GM19043 (cell line): ENCODE data around the gene EDA.

Experiments used
- ATAC-seq: cut with Tn5 transposase; IDR thresholded peaks from one replicate; pipeline ENCODE4 v1.9.1; 2021; ENCODE audit warnings: low read depth; ENCODE audit not compliant: unreplicated experiment

EDA gene

GRCh38 chrX:70013466-70014381, 397.8 kb downstream of the EDA start:
- ATAC-seq, result no peak

DNA sequence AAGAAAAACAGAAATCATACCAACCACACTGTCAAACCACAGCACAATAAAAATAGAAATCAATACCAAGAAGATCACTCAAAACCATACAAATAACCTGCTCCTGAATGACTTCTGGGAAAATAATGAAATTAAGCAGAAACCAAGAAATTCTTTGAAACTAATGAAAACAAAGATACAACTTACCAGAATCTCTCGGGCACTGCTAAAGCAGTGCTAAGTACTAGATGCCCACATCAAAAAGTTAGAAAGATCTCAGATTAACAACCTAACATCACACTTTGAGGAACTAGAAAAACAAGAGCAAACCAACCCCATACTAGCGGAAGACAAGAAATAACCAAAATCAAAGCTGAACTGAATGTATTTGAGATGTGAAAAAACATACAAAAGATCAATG, 400.6 kb downstream of the EDA start:
- ATAC-seq, result no peak

- ATAC-seq, result no peak
Observed at GRCh38 chrX:70022616-70023015, 406.7 kb downstream of the EDA start.

- ATAC-seq, result no peak
Observed at GRCh38 chrX:70025464-70025863, 409.6 kb downstream of the EDA start.

DNA sequence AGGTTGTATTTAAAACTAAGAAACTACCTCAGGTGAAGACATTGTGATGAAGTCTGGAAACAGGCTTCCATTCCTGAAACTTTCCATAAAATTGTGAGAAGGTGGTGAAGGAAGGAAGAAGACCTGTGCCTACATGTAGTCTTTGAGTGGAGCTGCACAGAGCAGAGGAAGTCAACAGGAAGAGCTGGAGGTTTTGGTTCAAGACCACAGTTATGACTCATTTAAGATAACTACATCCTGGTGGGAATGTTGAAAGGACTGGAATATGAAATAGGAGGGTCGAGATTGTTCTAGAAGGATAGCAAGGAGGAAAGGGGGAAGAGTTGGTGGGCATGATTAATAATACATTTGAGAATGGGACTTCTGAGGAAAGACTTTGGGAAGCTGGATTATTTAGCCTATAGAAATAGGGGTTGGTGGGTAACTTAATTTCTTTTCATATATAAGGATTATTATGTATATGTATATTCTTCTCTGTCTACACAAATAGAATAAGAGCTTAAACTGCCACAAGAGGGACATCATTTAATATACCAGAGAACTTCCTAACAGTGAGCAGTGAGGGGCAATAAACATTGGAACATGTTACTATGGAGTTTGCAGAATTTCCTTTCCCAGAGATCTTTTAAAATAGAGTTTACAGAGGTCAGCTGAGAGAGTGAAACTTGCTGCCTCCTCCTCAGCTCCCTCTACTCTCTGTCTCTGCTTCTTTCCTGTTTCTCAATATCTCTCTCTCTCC, 410.4 kb downstream of the EDA start:
- no peak for ATAC-seq

DNA sequence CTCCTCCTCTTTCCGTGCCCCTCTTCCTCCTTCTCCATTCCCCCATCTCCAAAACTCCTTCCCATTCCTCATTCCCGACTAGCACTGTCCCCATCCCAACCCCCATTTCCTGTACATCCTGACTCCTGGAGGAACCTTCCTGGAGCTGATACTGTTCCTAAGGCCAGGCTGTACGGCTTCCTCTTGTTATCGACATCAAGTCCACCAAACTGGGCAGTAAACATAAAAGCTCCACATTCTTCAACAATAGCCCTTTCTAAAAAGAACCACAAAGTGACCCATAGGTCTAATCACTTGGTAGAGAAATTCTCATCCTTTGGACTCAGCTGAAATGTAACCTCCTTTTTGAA, 410.9 kb downstream of the EDA start:
- ATAC-seq, result no peak

GRCh38 chrX:70029863-70030262, 413.9 kb downstream of the EDA start:
- no peak for ATAC-seq

DNA sequence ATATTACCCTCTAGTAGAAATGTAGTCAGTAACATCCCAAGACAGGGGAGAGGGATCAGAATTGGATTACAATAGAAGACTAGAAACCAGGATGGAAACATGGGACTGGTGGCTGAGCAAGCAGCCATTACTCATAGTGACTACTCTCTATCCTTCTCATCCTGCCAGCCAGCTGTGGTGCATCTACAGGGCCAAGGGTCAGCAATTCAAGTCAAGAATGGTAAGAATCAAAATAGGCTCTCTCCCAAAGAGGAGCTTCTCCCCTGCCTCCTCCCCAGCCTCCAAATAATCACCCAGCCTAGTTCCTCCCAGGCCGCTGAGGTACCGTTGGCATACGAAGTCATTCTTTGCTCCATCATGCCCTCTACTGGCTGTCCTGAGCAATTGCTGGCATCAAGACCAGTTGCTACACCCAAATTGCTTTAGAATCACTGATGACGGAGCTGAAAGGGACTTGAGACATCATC, 414.4 kb downstream of the EDA start:
- ATAC-seq, result no peak

GRCh38 chrX:70032792-70033191, 416.9 kb downstream of the EDA start:
- ATAC-seq, result no peak

DNA sequence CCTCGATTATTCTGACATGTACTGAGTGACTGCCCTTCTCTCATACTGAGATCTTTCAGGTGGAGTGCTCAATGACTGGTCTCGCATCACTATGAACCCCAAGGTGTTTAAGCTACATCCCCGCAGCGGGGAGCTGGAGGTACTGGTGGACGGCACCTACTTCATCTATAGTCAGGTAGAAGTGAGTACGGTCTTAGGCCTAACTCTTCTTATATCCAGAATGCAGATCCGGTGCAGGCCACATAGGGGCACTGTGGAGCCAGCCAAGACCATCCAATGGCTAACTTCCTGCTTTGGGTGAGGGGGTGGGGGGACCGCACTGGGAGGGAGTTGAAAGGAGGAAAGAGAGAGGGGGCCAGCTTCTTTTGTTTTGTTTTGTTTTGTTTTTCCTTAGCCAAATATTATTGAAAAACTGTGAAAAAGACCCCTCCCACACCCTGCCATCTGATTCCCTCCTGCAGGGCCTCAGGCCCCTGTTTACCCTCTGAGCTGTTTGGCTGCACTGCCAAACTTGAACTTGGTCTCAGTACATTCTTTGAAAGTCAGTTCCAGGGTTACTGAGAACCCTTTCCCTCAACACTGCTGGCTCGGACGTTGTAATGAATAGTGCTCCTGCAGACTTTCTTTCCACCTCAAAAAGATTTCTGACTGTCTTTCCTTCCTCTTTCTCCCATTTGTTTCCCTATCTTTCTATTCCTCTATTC, 417.6 kb downstream of the EDA start:
- ATAC-seq, result no peak

GRCh38 chrX:70034646-70035045, 418.7 kb downstream of the EDA start:
- no peak for ATAC-seq

GRCh38 chrX:70038515-70038914, 422.6 kb downstream of the EDA start:
- no peak for ATAC-seq

DNA sequence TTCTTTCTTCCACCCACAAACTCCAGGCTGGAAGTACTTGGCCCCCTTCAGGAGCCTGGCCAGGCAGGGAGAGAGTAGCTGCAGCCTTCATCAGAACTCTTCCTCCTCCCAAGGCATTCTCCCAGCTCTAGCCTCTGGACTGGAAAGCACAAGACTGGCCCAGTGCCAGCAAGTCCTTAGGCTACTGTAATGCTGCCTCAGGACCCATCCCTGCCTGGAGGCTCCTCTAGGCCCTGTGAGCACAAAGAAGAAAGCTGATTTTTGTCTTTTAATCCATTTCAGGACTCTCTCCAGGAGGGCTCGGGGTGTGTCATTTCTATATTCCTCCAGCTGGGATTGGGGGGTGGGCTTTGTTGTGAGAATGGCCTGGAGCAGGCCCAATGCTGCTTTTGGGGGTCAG, 423.0 kb downstream of the EDA start:
- ATAC-seq, result no peak

- no peak for ATAC-seq
Observed at GRCh38 chrX:70039758-70040157, 423.8 kb downstream of the EDA start.

GRCh38 chrX:70041993-70042392, 426.1 kb downstream of the EDA start:
- no peak for ATAC-seq

GRCh38 chrX:70042399-70043371, 426.8 kb downstream of the EDA start:
- no peak for ATAC-seq

DNA sequence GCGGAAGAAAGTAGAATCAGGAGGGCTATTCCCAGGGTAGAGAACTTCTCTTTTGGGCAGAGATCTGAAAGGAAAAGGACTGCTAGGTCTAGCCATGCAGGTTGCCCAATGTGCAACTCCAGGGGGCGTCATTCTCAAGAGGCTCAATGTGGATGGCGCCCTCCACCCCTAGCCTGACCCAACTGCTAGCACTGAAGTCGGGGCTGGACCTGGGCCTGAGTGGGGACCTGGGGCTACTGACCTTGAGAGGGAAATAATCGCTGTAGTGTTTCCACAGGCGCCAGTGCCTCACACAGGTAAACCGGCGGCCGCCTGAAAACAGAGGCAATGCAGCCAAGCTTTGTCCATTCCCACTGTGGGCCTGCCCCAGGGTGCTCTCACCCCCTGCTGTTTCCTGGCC, 427.8 kb downstream of the EDA start:
- ATAC-seq, result no peak

- ATAC-seq, result no peak
Observed at GRCh38 chrX:70044541-70045245, 428.8 kb downstream of the EDA start.

GRCh38 chrX:70046978-70047377, 431.1 kb downstream of the EDA start:
- no peak for ATAC-seq
